Hematopoietic multipotent progenitor cell treated with erythropoietin and hydrocortisone succinate and interleukin-3 and kit ligand, for 4 days (in vitro differentiated cells): ENCODE results near the gene SANBR.

Source experiments
- DNase-seq: peaks from one replicate; pipeline ENCODE4 v3.0.0-alpha.2; 2015

The SANBR gene

GRCh38 chr2:61091485-61091884 lies 25.8 kb downstream of the SANBR start:
- no peak for DNase-seq

- no peak for DNase-seq
These were observed 30.8 kb downstream of the SANBR start for GRCh38 chr2:61096438-61096837.

- no peak for DNase-seq
These were observed 35.1 kb downstream of the SANBR start for GRCh38 chr2:61100801-61101200.

- DNase-seq: no peak
These were observed 43.6 kb downstream of the SANBR start for GRCh38 chr2:61109291-61109690.

GRCh38 chr2:61111708-61112107 lies 46.0 kb downstream of the SANBR start:
- no peak for DNase-seq

GRCh38 chr2:61114147-61114546 lies 48.5 kb downstream of the SANBR start:
- no peak for DNase-seq
